GM19351 (cell line): ENCODE measurements around the gene AZU1.
"Not testable (repeated sequence)": the region's sequence is repeated elsewhere in the genome, so short reads cannot be mapped to it uniquely, and the experiment has no call there.

Experiments used
- ATAC-seq: cut with Tn5 transposase; IDR thresholded peaks from one replicate; pipeline ENCODE4 v1.9.1; 2021; ENCODE audit warnings: mild to moderate bottlenecking, moderate library complexity; ENCODE audit not compliant: unreplicated experiment

Gene AZU1

GRCh38 chr19:807627-808422, 19.8 kb upstream of the AZU1 start:
- no peak for ATAC-seq

DNA sequence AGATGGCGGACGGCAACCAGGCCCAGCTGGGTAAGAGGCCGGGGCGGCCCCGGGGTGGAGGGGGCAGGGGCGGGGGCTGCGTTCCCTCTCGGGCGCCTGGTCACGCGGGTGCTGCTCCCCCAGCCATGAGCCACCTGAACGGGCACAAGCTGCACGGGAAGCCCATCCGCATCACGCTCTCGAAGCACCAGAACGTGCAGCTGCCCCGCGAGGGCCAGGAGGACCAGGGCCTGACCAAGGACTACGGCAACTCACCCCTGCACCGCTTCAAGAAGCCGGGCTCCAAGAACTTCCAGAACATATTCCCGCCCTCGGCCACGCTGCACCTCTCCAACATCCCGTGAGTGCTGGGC, 19.2 kb upstream of the AZU1 start:
- ATAC-seq: no peak

GRCh38 chr19:810077-810855, 17.4 kb upstream of the AZU1 start:
- ATAC-seq: no peak

GRCh38 chr19:810883-811489, 16.7 kb upstream of the AZU1 start:
- no peak for ATAC-seq

DNA sequence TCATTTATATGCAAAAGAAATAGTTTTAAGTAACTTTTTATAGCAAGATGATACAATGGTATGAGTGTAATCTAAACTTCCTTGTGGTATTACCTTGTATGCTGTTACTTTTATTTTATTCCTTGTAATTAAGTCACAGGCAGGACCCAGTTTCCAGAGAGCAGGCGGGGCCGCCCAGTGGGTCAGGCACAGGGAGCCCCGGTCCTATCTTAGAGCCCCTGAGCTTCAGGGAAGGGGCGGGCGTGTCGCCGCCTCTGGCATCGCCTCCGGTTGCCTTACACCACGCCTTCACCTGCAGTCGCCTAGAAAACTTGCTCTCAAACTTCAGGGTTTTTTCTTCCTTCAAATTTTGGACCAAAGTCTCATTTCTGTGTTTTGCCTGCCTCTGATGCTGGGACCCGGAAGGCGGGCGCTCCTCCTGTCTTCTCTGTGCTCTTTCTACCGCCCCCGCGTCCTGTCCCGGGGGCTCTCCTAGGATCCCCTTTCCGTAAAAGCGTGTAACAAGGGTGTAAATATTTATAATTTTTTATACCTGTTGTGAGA, 16.1 kb upstream of the AZU1 start:
- ATAC-seq: no peak

DNA sequence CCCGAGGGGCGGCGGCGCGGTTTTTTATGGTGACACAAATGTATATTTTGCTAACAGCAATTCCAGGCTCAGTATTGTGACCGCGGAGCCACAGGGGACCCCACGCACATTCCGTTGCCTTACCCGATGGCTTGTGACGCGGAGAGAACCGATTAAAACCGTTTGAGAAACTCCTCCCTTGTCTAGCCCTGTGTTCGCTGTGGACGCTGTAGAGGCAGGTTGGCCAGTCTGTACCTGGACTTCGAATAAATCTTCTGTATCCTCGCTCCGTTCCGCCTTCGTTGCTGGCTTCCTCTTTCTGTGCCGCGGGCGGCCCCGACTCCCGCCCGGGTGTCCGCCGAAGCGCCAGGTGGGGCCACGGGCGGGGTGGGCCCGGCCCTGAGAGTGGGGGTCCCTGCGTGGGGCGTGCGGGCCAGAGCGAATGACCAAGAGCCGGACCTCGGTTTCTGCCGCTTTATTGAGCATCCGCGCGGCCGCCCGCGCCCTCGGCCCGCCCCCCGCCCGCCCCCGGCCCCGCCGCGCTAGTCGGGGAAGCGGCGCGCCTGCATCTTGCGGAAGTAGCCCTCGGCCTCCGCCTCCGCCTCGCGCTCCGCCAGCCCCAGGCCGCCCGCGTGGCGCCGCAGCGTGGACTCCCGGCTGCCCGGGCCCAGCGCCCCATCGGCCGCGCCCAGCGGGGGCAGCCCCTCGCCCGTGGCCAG, 15.4 kb upstream of the AZU1 start:
- no peak for ATAC-seq

- ATAC-seq: no peak
These were observed 14.9 kb upstream of the AZU1 start for GRCh38 chr19:812747-813218.

- no peak for ATAC-seq
These were observed 14.2 kb upstream of the AZU1 start for GRCh38 chr19:813219-814151.

DNA sequence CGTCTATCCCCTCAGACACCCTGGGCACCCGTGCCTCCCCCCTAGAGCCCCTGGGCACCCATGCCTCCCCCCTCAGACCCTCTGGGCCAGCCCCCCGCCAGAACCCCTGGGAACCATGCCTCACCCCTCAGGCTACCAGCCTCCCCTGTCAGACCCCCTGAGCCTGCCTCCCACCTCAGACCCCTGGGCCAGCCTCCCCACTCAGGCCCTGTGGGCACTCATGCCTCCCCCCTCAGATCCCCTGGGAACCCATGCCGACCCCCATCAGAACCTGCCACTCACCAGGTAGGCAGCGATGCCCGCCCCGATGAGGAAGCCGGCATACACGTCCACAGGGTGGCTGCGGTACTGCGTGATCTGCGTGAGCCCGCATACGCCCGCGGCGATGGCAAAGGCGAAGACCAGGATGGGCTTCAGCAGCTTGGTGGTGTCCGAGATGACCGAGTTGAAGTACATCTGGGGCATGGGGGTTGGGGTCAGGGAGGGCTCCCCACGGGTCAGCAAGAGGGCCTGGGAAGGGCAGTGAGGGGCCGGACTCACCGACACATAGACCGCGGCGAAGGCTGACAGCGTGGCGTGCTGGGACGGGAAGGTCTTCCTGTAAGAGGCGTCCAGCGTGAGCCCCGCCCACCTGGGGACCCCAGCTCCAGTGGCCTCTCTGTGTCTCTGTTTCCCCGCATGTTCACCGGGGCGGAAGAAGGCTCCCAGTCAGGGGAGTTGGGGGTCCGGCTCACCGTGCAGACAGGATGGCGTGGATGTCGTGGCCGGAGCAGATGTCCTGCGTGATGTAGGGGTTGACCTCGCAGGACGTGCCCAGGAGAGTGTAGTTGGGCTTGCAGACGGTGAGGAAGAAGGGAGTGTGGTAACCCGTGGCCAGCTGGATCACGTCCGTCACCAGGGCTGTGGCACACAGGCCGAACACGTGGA, 13.2 kb upstream of the AZU1 start:
- no peak for ATAC-seq

DNA sequence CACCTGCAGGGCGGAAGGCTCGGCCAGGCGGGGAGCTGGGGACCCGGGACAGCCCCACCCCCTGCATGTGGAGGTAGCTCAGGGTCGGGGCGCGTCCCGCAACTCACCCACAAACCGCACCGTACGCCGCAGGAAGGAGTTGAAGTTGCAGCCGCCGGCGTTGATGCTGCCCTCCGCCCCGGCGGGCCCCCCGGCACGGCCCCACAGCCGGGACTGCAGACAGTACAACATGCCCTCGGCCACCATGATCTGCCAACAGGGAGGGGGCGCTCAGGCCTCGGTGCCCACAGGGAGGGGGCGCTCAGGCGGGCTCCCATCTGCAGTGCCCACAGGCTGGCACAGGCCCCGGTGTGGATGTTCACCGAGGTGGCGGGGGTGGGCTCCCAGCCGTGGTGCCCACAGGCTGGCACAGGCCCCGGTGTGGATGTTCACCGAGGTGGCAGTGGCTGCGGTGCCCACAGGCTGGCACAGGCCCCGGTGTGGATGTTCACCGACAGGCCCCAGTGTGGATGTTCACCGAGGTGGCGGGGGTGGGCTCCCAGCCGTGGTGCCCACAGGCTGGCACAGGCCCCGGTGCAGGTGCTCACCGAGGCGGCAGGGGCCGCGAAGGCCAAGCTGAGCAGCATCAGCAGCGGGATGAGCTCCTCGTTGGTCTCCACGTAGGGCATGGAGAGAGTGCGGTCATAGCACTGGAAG, 12.4 kb upstream of the AZU1 start:
- no peak for ATAC-seq

DNA sequence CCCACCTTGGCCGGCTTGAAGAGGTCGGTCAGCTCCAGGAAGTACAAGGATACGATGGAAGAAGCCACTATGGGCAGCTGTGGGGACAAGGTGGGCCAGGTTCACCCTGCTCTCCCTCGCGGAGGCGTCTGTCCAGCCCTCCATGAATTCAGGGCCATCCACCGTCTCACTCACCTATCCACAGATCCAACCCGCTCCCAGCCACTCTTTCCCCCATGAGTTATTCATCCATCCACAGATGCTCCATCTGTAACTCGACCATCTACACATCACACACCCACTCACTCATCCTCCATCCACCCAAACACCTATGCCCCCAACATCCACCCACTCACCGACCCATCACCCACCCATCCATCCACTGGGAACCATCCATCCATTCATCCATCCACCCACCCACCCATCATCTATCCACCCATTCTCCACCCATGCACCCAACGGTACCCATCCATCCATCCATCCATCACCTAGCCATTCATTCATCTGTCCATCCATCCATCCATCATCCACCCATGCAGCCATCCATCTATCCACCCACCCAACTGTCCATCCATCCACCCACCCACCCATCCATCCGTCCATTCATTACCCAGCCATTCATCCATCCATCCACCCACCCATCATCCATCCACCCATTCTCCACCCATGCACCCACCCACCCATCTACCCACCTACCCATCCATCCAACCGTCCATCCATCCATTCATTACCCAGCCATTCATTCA, 11.7 kb upstream of the AZU1 start:
- no peak for ATAC-seq

- ATAC-seq: no peak
These were observed 11.2 kb upstream of the AZU1 start for GRCh38 chr19:816500-816857.

DNA sequence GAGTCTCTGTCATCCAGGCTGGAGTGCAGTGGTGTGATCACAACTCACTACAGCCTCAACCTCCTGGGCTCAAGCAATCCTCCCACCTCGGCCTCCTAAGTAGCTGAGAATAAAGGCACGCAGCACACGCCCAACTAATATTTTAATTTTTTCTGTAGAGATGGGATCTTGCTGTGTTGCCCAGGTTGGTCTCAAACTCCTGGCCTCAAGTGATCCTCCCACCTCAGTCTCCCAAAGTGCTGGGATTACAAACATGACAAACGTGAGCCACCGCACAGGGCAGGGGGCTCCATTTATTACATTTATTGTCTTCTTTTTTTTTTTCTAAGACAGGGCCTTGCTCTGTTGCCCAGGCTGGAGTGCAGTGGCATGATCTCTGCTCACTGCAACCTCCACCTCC, 7.4 kb upstream of the AZU1 start:
- ATAC-seq: not testable (repeated sequence)

GRCh38 chr19:821231-821824, 6.3 kb upstream of the AZU1 start:
- no peak for ATAC-seq

- ATAC-seq: no peak
These were observed 5.7 kb upstream of the AZU1 start, which contains the start of gene PLPPR3 for GRCh38 chr19:821825-822503. TSS of gene PLPPR3 (minus strand) at chr19:821955. CDS start at chr19:821559, 396 bp downstream.

- no peak for ATAC-seq
These were observed 4.0 kb upstream of the AZU1 start for GRCh38 chr19:823565-824121.
